HEK293T (cell line): ENCODE measurements around the gene NSUN2.

ENCODE experiments used
- ARNT ChIP-seq: fragments of 450-650 bp; IDR thresholded peaks from 2 replicates; pipeline ENCODE4 v1.6.1; 2017; ENCODE audit warnings: mild to moderate bottlenecking
- BHLHE40 ChIP-seq: fragments of 450-650 bp; IDR thresholded peaks from 2 replicates; pipeline ENCODE4 v1.6.1; 2016; ENCODE audit warnings: mild to moderate bottlenecking, moderate library complexity, borderline replicate concordance
- ELF4 ChIP-seq: fragments of 450-650 bp; IDR thresholded peaks from 2 replicates; pipeline ENCODE4 v1.6.1; 2017; ENCODE audit warnings: antibody characterized with exemption
- FOXA1 ChIP-seq: fragments of 450-650 bp; IDR thresholded peaks from 2 replicates; pipeline ENCODE4 v1.6.1; 2016; ENCODE audit warnings: mild to moderate bottlenecking
- FOXK2 ChIP-seq: fragments of 450-650 bp; IDR thresholded peaks from 2 replicates; pipeline ENCODE4 v1.6.1; 2016; ENCODE audit warnings: mild to moderate bottlenecking
- FOXM1 ChIP-seq: fragments of 450-650 bp; IDR thresholded peaks from 2 replicates; pipeline ENCODE4 v1.6.1; 2017; ENCODE audit warnings: mild to moderate bottlenecking, borderline replicate concordance
- HDGF ChIP-seq: fragments of 450-650 bp; IDR thresholded peaks from 2 replicates; pipeline ENCODE4 v1.6.1; 2017; ENCODE audit warnings: antibody characterized with exemption, borderline replicate concordance
- L3MBTL2 ChIP-seq: fragments of 450-650 bp; conservative IDR thresholded peaks from 2 replicates; pipeline ENCODE4 v1.6.1; 2016; ENCODE audit warnings: mild to moderate bottlenecking
- LEF1 ChIP-seq: fragments of 450-650 bp; IDR thresholded peaks from 2 replicates; pipeline ENCODE4 v1.6.1; 2017; ENCODE audit warnings: mild to moderate bottlenecking, borderline replicate concordance
- NFRKB ChIP-seq: fragments of 450-650 bp; IDR thresholded peaks from 2 replicates; pipeline ENCODE4 v1.6.1; 2016; ENCODE audit warnings: mild to moderate bottlenecking, moderate library complexity
- PKNOX1 ChIP-seq: fragments of 450-650 bp; IDR thresholded peaks from 2 replicates; pipeline ENCODE4 v1.6.1; 2016
- SP1 ChIP-seq: fragments of 450-650 bp; IDR thresholded peaks from 2 replicates; pipeline ENCODE4 v1.6.1; 2017
- SUZ12 ChIP-seq: fragments of 450-650 bp; IDR thresholded peaks from 2 replicates; pipeline ENCODE4 v1.6.1; 2016; ENCODE audit warnings: mild to moderate bottlenecking
- ZNF384 ChIP-seq: fragments of 450-650 bp; IDR thresholded peaks from 2 replicates; pipeline ENCODE4 v1.6.1; 2016

GRCh38 chr5:6568383-6568782 is 64.5 kb downstream of the NSUN2 start:
- TF ChIP-seq BHLHE40 (no peak), SP1 (no peak), LEF1 (no peak), L3MBTL2 (no peak), FOXK2 (no peak), FOXM1 (no peak), ZNF384 (no peak), PKNOX1 (no peak), HDGF (no peak), ELF4 (no peak), ARNT (no peak), FOXA1 (no peak), SUZ12 (no peak), NFRKB (no peak)
